Subcutaneous abdominal adipose tissue (tissue), 5 donors: ENCODE data around the gene PCNP.
"Not testable (repeated sequence)": the region's sequence is repeated elsewhere in the genome, so short reads cannot be mapped to it uniquely, and the experiment has no call there.

Experiments
- H3K27ac ChIP-seq: one replicate; pipeline ENCODE4 v1.7.0; 2013; ENCODE audit warnings: low read depth, mild to moderate bottlenecking, inconsistent platforms, low read length, moderate library complexity
- H3K27me3 ChIP-seq, 5 donors: one replicate each; pipeline ENCODE4 v1.7.0; 2013; ENCODE audit warnings: low read length in 5 of 5, inconsistent platforms in 1 of 5; ENCODE audit not compliant: control insufficient read depth in 5 of 5, insufficient read depth in 4 of 5
- H3K36me3 ChIP-seq, 5 donors: one replicate each; pipeline ENCODE4 v1.7.0; 2013; ENCODE audit warnings: low read length in 5 of 5; ENCODE audit not compliant: control insufficient read depth in 5 of 5, insufficient read depth in 5 of 5
- H3K4me1 ChIP-seq, 5 donors: one replicate each; pipeline ENCODE4 v1.7.0; 2013; ENCODE audit warnings: low read length in 5 of 5, mild to moderate bottlenecking in 3 of 5, moderate library complexity in 1 of 5; ENCODE audit not compliant: control insufficient read depth in 5 of 5, insufficient read depth in 5 of 5
- H3K4me3 ChIP-seq, 5 donors: one replicate each; pipeline ENCODE4 v1.7.0; 2013; ENCODE audit warnings: low read length in 5 of 5, low read depth in 1 of 5
- H3K9ac ChIP-seq, 5 donors: one replicate each; pipeline ENCODE4 v1.7.0; 2013; ENCODE audit warnings: low read length in 5 of 5, mild to moderate bottlenecking in 4 of 5, moderate library complexity in 3 of 5
- H3K9me3 ChIP-seq, 5 donors: one replicate each; pipeline ENCODE4 v1.7.0; 2013; ENCODE audit warnings: low read length in 5 of 5; ENCODE audit not compliant: control insufficient read depth in 5 of 5
- donor health status: healthy.
- donor health status: healthy.
- donor health status: healthy.
- donor health status: healthy.
- donor health status: healthy.

PCNP gene

DNA sequence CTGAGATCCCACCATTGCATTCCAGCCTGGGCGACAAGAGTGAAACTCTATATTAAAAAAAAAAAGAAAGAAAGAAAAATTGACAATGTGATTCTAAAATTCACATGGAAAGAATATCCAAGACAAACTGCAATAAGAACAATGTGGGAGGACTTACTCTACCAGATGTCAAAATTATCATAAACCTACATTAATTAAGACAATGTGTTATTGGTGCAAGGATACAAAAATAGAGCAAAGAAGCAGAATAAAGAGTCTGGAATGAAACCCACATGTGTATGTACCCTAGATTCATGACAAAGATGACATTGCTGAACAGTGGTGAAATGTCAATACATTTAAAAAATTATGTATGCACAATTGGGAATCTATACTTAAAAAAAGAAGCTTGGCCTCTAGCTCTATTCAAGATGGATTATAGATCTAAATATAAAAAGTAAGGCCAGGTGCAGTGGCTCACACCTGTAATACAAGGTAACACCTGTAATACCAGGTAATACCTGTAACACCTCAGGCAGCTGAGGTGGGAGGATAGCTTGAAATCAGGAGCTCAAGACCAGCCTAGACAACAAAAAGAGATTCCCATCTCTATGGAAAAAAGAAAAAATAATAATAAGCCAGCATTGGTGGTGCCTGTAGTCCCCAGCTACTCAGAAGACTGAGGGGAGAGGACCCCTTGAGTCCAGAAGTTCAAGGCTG is 57.3 kb downstream of the PCNP start:
- Histone ChIP-seq H3K36me3 (no peaks in the 10 kb centered on the region), H3K27ac (no peak overlapping the region), H3K9ac (no peak overlapping the region), H3K9me3 (no peaks in the 10 kb centered on the region), H3K4me1 (peaks cover 0 to 4% (median 0%) of the 10 kb centered on the region in 5 donors), H3K4me3 (no peak overlapping the region), H3K27me3 (no peaks in the 10 kb centered on the region)

DNA sequence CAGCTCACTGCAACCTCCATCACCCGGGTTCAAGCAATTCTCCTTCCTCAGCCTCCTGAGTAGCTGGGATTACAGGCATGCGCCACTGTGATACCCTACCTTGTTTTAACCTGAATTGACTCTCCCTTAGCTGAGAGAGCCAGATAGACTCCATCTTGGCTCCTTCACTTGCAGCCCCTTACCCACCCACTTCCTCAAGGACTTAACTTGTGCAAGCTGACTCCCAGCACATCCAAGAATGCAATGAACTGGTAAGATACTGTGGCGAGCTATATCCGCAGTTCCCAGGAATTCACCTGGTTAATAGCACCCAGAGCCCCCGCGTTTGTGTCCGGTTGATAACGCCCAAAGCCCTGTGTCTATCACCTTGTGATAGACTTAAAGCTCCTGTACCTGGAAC is 58.0 kb downstream of the PCNP start:
- H3K9ac ChIP-seq, H3K27ac ChIP-seq, H3K27me3 ChIP-seq, H3K4me1 ChIP-seq, H3K36me3 ChIP-seq, H3K9me3 ChIP-seq, H3K4me3 ChIP-seq: not testable (repeated sequence)

DNA sequence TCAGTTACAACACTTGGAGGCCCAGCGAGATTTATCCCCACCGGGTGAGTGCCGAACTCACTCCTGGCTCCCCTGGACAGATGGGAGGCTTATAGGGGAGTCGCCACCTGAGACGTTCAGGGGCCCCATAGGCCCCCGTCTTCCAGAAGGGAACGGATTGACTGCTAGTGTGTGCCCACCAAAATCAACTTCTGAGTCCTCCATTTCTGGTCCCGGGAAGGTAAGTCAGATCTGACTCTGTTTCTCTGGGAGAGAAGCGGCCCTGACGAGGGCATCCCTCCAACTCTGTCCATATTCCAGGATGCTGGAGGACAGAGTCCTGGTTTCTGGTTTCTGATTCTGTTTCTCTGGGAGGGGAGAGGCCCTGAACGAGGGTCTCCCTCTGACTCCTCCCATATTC is 58.6 kb downstream of the PCNP start:
- no peaks in the 10 kb centered on the region for H3K27me3 ChIP-seq
- no peaks in the 10 kb centered on the region for H3K36me3 ChIP-seq
- H3K9ac ChIP-seq, result no peak overlapping the region
- no peak overlapping the region for H3K27ac ChIP-seq
- H3K4me1 ChIP-seq, result peaks cover 0 to 4% (median 0%) of the 10 kb centered on the region in 5 donors
- no peaks in the 10 kb centered on the region for H3K9me3 ChIP-seq
- no peak overlapping the region for H3K4me3 ChIP-seq

- no peaks in the 10 kb centered on the region for H3K9me3 ChIP-seq
- H3K36me3 ChIP-seq, result no peaks in the 10 kb centered on the region
- no peaks in the 10 kb centered on the region for H3K27me3 ChIP-seq
- no peak overlapping the region for H3K9ac ChIP-seq
- H3K4me1 ChIP-seq, result peaks cover 0 to 4% (median 0%) of the 10 kb centered on the region in 5 donors
- H3K27ac ChIP-seq, result no peak overlapping the region
- no peak overlapping the region for H3K4me3 ChIP-seq
Measured at GRCh38 chr3:101633186-101633585, 59.2 kb downstream of the PCNP start.

DNA sequence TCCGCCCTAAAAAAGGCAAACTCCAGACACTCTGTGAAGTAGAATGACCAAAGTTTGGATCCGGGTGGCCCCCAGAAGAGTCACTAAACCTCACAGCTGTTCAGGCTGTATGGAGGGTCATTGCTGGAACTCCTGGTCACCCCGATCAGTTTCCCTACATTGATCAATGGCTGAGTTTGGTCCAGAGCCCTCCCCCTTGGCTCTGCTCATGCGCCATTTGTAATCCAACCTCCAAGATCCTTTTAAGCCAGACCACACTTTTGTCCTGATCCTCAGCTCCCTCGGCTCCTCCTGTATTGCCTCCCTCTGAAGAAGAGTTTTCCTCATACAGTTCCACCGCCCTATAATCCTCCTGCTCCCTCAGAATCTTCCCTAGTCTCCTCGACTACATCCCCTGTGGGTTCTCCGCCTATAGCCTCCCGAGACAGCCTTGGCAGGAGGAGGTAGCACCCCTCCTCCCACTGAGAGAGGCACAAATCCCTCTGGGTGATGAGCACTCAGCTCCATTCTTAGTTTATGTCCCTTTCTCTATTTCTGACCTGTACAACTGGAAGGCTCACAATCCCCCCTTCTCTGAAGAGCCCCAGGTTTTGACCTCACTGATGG is 60.7 kb downstream of the PCNP start:
- Histone ChIP-seq H3K27me3 (no peaks in the 10 kb centered on the region), H3K36me3 (no peaks in the 10 kb centered on the region), H3K27ac (no peak overlapping the region), H3K9ac (no peak overlapping the region), H3K4me1 (peaks cover 0 to 4% (median 0%) of the 10 kb centered on the region in 5 donors), H3K4me3 (no peak overlapping the region), H3K9me3 (no peaks in the 10 kb centered on the region)

DNA sequence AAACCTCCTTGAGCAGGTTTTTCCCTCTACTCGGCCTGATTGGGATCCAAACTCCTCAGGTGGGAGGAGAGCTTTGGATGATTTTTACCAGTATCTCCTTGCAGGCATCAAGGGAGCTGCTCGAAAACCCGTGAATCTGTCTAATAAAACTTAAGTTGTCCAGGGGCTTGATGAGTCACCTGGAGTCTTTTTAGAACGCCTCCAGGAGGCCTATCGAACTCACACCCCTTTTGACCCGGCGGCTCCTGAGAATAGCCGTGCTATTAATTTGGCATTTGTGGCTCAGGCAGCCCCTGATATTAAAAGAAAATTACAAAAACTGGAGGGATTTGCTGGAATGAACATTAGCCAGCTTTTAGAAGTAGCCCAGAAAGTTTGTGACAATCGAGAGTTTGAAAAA is 61.4 kb downstream of the PCNP start:
- H3K9me3 ChIP-seq, result no peaks in the 10 kb centered on the region
- peaks cover 0 to 4% (median 0%) of the 10 kb centered on the region in 5 donors for H3K4me1 ChIP-seq
- no peak overlapping the region for H3K4me3 ChIP-seq
- no peak overlapping the region for H3K27ac ChIP-seq
- H3K9ac ChIP-seq, result no peak overlapping the region
- no peaks in the 10 kb centered on the region for H3K36me3 ChIP-seq
- H3K27me3 ChIP-seq, result no peaks in the 10 kb centered on the region

DNA sequence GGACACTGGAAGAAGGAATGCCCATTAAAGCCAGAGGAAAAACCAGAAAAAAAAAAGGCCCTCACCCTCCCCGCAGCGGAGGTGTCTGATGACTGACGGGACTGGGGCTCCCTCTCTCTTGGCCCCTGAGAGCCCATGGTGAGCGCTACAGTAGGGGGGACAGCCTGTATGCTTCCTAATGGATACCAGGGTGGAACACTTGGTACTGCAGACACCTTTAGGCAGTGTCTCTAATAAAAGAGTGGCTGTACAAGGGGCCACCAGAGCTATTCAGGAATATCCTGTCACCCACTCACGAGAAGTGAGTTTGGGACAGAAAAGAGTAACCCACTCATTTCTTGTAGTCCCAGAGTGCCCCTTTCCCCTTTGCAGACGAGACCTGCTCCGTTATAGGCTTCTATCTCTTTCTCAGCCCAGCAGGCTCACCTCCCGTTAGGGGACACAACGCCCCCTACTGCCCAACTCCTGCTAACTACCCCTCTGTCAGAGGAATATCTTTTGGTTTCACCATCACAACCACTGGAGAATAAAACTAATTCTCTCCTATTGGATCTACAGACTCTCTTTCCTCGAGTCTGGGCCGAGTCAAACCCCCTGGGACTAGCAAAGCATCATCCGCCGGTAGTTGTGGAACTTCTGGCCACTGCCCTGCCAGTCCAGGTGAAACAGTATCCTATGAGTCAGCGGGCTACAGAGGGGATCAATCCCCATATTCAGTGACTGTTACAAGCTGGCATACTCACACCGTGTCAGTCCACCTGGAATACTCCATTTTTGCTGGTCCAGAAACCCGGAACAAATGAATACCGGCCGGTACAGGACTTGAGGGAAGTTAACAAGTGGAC is 62.2 kb downstream of the PCNP start:
- Histone ChIP-seq H3K27ac (no peak overlapping the region), H3K36me3 (no peaks in the 10 kb centered on the region), H3K9ac (no peak overlapping the region), H3K4me3 (peak overlapping the region in 1 of 5 donors; percentile 5), H3K27me3 (no peaks in the 10 kb centered on the region), H3K4me1 (peaks cover 0 to 4% (median 0%) of the 10 kb centered on the region in 5 donors), H3K9me3 (no peaks in the 10 kb centered on the region)

DNA sequence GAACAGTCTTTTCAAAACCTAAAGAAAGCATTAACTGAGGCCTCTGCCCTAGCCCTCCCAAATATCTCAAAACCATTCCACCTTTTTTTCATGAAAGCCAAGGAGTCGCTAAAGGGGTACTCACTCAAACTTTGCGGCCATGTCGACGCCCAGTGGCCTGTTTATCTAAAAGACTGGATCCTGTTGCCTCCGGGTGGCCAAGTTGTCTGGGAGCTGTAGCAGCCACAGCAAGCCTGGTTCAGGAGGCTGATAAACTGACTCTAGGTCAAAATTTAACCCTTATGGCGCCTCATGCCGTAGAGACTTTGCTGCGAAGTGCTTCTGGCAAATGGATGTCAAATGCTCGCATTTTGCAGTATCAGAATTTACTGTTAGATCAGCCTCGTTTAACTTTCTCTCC is 63.5 kb downstream of the PCNP start:
- Histone ChIP-seq H3K36me3 (no peaks in the 10 kb centered on the region), H3K4me3 (no peak overlapping the region), H3K27me3 (no peaks in the 10 kb centered on the region), H3K27ac (no peak overlapping the region), H3K9me3 (no peaks in the 10 kb centered on the region), H3K4me1 (peaks cover 0 to 4% (median 0%) of the 10 kb centered on the region in 5 donors), H3K9ac (no peak overlapping the region)

GRCh38 chr3:101638261-101638745 is 64.3 kb downstream of the PCNP start:
- H3K9me3 ChIP-seq, result no peaks in the 10 kb centered on the region
- no peak overlapping the region for H3K9ac ChIP-seq
- H3K36me3 ChIP-seq, result no peaks in the 10 kb centered on the region
- H3K4me3 ChIP-seq, result no peak overlapping the region
- H3K27ac ChIP-seq, result no peak overlapping the region
- peaks cover 0 to 4% (median 0%) of the 10 kb centered on the region in 5 donors for H3K4me1 ChIP-seq
- H3K27me3 ChIP-seq, result no peaks in the 10 kb centered on the region
